Fibroblast of upper back skin (primary cell): ENCODE measurements around the gene RIMBP2.

Source experiments
- DNase-seq: peaks from one replicate; pipeline ENCODE4 v3.0.0-alpha.2; 2013

Gene RIMBP2

GRCh38 chr12:130433834-130434233 is 282.3 kb downstream of the RIMBP2 start:
- DNase-seq, result no peak

GRCh38 chr12:130433411-130433810 is 282.7 kb downstream of the RIMBP2 start:
- no peak for DNase-seq

GRCh38 chr12:130431176-130431575 is 284.9 kb downstream of the RIMBP2 start:
- no peak for DNase-seq

- no peak for DNase-seq
Observed at GRCh38 chr12:130429656-130430505, 286.2 kb downstream of the RIMBP2 start.

GRCh38 chr12:130428116-130428515 is 288.0 kb downstream of the RIMBP2 start:
- no peak for DNase-seq

- DNase-seq, result no peak
Observed at GRCh38 chr12:130427381-130427887, 288.7 kb downstream of the RIMBP2 start.

GRCh38 chr12:130425698-130426245 is 290.3 kb downstream of the RIMBP2 start:
- DNase-seq, result no peak

GRCh38 chr12:130424858-130425697 is 291.0 kb downstream of the RIMBP2 start:
- DNase-seq, result no peak

GRCh38 chr12:130423991-130424857 is 291.9 kb downstream of the RIMBP2 start:
- no peak for DNase-seq

- DNase-seq, result no peak
Observed at GRCh38 chr12:130423136-130423535, 293.0 kb downstream of the RIMBP2 start.

GRCh38 chr12:130422676-130423075 is 293.4 kb downstream of the RIMBP2 start:
- no peak for DNase-seq

- DNase-seq, result no peak
Observed at GRCh38 chr12:130421896-130422295, 294.2 kb downstream of the RIMBP2 start.

GRCh38 chr12:130420071-130420470 is 296.0 kb downstream of the RIMBP2 start:
- no peak for DNase-seq

- no peak for DNase-seq
Observed at GRCh38 chr12:130419116-130419515, 297.0 kb downstream of the RIMBP2 start.

- no peak for DNase-seq
Observed at GRCh38 chr12:130418251-130418650, 297.8 kb downstream of the RIMBP2 start.

- no peak for DNase-seq
Observed at GRCh38 chr12:130414381-130414780, 301.7 kb downstream of the RIMBP2 start.

GRCh38 chr12:130413909-130414308 is 302.2 kb downstream of the RIMBP2 start:
- DNase-seq, result no peak

- DNase-seq, result no peak
Observed at GRCh38 chr12:130412384-130412783, 303.7 kb downstream of the RIMBP2 start.

GRCh38 chr12:130405332-130405731 is 310.8 kb downstream of the RIMBP2 start:
- no peak for DNase-seq

- no peak for DNase-seq
Observed at GRCh38 chr12:130401703-130402102, 314.4 kb downstream of the RIMBP2 start.

- no peak for DNase-seq
Observed at GRCh38 chr12:130398100-130398848, 317.8 kb downstream of the RIMBP2 start.

- no peak for DNase-seq
Observed at GRCh38 chr12:130396667-130397066, 319.4 kb downstream of the RIMBP2 start.
